Endometrial microvascular endothelial cells (primary cell): ENCODE results near the gene ZBTB18. TPM values are rescaled to one million over a fixed set of nuclear protein-coding genes. Genes with fewer than 3 reads are reported as not detected.

Experiments used
- in situ Hi-C: cut with HindIII; loops from 2 replicates; pipeline ENCODE4 v1.10.0; 2017; ENCODE audit warnings: low sequenced_read_pairs, low pct_unique_long_range_greater_than_20kb; ENCODE audit errors: inconsistent ontology term
- total RNA-seq: library from RNA; depleted of rRNA; stranded (reverse); fragments of >200 nt; gene quantifications from one replicate; pipeline ENCODE4 v1.2.3, GENCODE V29; 2015; ENCODE audit errors: inconsistent ontology term

The ZBTB18 gene
- total RNA-seq, 1 donor from 2014 or later, result 23.1 TPM

- in situ Hi-C loops, result no loop called here
These were observed 5.5 kb downstream of the ZBTB18 start for GRCh38 chr1:244056577-244056976.

DNA sequence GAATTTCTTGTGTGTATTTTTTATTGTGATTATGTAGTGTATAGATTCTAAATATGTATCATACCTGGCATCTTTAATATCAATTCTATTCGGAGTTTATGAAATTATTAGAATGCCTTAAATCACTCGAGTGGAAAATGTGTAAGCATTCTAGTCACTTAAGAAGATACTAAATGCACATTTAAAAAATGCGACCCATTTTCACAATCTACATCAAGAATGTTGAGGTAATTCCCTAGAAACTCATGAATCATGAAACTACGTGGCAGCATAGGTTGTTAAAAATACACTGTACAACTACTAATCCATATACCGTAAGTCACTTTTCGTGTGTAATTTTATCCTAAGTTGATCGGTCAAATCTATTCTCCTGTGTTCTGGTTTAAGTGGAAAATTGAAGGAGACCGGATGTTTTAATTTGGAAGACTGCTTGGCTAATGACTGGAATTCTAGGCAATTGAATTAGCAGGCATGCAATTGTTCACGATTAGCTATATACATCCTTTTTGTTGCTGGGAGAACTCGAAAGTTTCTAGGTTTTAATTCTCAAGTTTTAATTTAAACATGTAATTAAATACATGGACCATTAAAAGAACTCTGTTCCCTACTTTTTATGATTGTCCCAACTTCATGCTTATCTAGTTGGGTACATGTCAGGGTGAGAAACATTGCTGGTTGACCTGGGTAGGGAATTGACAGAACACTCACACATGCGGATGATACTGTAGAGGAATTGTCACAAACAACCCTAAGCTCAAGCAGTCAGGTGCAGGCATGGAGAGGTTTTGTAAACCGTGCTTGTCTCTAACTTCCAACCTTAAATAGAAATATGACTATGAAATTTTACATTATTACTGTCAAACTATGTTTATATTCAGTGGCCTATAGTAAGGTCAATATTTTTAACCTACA, 6.6 kb downstream of the ZBTB18 start:
- in situ Hi-C loops, result no loop called here

DNA sequence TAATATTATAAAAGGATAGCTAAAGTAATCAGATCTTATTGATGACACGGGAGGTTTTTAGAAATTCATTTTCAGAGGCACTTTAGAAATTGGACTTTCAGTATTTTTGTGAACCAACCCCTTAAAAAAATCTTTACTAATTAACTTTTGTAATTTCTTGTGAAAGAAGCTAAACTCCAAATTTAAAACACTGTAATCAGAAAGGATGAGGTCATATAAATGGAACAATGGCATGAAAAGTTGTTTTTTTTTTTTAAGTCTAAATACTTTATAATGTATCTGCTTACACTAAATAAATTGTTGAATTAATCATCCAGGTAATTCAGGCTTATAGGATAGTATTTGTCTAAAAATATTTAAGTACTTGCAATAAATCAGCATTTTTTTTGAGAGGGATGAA, 9.0 kb downstream of the ZBTB18 start:
- in situ Hi-C loops, result no loop called here

DNA sequence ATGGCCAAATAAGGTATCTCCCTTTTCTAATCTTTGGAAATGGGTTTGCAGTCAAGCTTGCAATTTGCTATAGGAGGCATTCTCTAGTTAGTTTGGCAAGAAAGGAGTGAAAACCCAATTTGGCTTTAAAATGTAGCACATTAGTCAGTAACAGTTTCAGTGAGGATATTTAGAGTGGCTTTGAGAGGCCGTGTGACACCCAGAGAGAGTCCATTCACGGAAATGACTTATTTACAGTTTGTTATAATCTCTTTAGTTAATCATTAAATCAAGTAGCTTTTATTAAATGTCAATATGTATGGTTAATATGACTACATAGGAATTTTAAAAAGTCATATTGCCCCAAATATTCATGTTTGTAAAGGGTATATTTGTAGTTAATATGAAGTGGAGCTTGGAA, 9.6 kb downstream of the ZBTB18 start:
- in situ Hi-C loops, result no loop called here

GRCh38 chr1:244062156-244062725, 11.2 kb downstream of the ZBTB18 start:
- in situ Hi-C loops, result no loop called here

DNA sequence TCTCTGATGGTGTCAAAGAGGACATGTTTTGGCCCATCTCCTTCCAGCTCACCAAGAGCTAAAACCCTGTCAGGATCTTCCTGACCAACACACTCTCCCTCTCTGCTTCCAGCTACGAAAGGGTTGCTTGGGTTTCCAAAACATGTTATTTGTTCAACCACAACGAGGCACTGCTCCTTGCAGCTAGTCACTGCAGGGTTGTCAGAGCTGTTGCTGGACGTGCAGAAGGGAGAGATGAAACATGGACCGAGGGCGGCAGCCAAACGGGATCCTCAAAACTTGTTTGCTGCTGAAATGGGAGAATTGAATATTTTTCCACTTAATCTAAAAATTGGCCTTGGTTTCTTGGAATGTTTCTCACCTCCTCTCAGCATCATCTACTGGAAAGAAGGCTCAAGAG, 12.4 kb downstream of the ZBTB18 start:
- in situ Hi-C loops, result no loop called here

GRCh38 chr1:244064621-244065020, 13.5 kb downstream of the ZBTB18 start:
- in situ Hi-C loops, result no loop called here

DNA sequence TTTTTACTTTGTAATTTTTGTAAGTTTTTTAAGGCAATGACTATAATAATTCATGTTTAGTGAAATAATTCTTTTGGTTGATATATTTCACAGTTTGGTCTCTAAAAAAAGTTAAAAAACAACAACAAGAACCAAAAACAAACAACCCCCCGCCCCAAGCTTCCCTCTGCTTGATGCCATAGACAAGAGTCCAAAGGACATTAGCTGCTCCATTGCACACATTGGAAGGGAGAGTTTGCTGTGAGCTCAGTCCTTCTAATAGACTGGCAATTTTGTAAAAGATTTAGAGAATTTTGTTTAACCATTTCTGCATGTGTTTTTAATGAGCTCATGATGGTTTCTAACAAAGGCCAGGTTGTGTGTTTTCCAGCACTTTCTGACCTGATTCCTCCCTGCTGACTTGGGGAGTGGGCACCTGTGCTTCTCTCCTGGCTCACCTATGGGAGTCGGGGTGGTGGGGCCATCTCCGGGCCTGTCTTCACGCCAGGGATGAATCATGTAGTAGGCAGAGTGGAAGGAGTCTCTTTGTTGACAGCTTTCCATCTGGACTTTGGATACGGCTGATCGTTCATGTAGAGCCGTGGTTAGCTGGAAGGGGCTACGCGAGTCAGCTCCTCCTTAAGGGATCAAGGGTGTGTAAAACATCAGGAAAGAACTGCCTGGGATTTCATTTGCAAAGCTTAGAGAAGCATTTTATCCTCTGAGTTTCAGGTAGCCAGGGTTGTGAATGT, 14.1 kb downstream of the ZBTB18 start:
- in situ Hi-C loops, result no loop called here

- in situ Hi-C loops, result no loop called here
These were observed 14.9 kb downstream of the ZBTB18 start for GRCh38 chr1:244065960-244066388.

- in situ Hi-C loops, result no loop called here
These were observed 16.1 kb downstream of the ZBTB18 start for GRCh38 chr1:244066954-244067716.

DNA sequence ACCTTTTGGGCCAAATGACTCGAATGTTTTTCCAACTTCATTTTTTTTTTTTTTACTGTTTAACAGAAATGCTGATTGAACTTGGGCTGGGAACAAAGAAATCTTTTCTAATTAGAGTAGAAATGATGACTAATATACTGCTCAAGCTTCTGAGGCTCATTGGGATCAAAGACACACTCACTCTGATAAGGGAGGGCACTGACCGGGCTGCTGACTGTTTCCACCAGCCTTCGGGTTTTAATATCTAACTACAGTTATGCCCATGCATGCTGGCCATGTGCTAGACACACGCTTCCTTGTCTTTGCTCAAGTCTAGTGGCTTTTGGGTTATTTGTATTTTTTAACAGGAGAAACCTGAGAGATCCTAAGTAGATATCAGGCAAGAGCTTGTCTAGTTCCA, 16.8 kb downstream of the ZBTB18 start:
- in situ Hi-C loops, result no loop called here

DNA sequence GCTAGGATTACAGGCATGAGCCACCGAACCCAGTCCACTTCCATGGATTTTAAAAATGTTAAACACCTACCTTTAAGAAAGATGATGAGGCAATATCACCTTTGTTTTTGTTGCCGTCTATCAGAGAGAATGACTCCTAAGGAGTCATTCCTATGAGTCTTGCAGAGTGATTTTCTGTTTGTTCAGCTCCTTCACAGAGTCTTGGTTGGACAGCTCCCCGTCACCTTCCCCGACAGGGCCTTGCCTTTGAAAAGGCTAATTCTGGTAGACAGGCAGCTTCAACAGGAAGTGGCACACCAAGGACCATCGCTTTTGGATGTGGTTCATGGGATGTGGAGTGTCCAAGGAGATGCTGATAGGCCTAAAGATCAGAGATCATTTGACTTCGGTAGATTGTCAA, 17.5 kb downstream of the ZBTB18 start:
- in situ Hi-C loops, result no loop called here

DNA sequence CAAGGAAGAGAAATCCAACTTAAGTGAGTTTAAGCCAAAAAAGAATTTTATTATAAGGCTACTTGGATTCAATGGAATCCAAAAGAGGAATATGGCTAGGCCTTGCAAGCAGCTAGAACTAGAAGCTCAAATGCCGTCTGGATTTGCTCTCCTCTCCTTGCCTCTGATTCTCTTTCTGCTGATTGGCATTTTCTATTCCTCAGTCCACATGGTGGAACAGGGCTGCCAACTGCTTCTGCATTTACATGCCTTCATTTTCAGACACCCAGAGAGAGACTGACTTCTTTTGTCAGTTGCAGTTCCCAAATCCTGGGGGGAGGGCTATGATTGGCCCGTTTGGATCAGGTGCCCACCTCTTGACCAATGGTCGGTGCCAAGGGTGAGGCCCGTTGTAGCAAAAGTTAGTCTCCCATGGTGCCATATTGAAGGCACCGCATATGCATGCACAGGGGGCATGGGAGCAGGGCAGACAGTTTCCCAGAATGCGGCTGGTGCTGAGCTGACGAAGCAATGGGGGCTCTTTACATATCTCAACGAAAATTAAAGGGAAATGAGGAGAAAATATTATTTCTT, 18.3 kb downstream of the ZBTB18 start:
- in situ Hi-C loops, result no loop called here

- in situ Hi-C loops, result no loop called here
These were observed 23.6 kb downstream of the ZBTB18 start for GRCh38 chr1:244074559-244075171.

DNA sequence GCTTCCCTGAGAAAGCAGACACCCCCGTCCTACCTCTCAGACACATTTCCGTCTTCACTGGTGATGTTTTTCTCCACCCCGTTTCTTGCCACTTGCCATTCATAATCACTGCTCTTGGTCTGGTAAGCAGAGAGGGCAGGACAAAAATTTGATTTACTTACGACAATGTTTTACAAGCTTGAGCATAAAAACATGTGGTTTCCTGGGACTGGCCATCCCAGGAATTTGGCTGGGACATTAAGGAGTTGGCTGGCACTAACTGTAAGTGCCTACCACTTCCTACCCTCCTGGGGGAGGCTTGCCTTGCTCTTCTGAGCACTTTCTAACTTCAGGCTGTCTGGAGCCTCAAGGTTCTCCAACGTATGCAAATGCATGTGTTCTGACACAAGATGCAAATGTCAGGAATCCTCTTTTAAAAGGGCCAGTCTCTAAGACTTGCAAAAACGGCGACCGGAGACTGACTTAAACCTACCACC, 24.2 kb downstream of the ZBTB18 start:
- in situ Hi-C loops, result no loop called here

GRCh38 chr1:244076740-244077139, 25.7 kb downstream of the ZBTB18 start:
- in situ Hi-C loops, result no loop called here

- in situ Hi-C loops, result no loop called here
These were observed 26.6 kb downstream of the ZBTB18 start for GRCh38 chr1:244077473-244078220.
